HAP-1 (cell line): ENCODE results near the gene GAB3.
"Not testable (repeated sequence)": the region's sequence is repeated elsewhere in the genome, so short reads cannot be mapped to it uniquely, and the experiment has no call there.

ENCODE experiments used
- DNase-seq, 2 experiments: peaks; one replicate each; pipeline ENCODE4 v3.0.0-alpha.2; 2016 to 2020; ENCODE audit warnings: low spot score in 2 of 2
- H3K27me3 ChIP-seq: fragments of 250-450 bp; sonication (Bioruptor Pico); 2 replicates; pipeline ENCODE4 v1.5.1; 2020; ENCODE audit warnings: low read depth, mild to moderate bottlenecking, moderate library complexity
- H3K36me3 ChIP-seq: fragments of 250-450 bp; sonication (Bioruptor Pico); replicated peaks from 2 replicates; pipeline ENCODE4 v1.5.1; 2020; ENCODE audit warnings: mild to moderate bottlenecking
- H3K4me1 ChIP-seq: fragments of 250-450 bp; sonication (Bioruptor Pico); 2 replicates; pipeline ENCODE4 v1.5.1; 2020; ENCODE audit warnings: mild to moderate bottlenecking
- H3K4me3 ChIP-seq: fragments of 250-450 bp; sonication (Bioruptor Pico); 2 replicates; pipeline ENCODE4 v1.5.1; 2020; ENCODE audit warnings: mild to moderate bottlenecking, moderate library complexity
- H3K9me3 ChIP-seq: fragments of 250-450 bp; sonication (Bioruptor Pico); 2 replicates; pipeline ENCODE4 v1.5.1; 2020; ENCODE audit warnings: mild to moderate bottlenecking, moderate library complexity
- in situ Hi-C: fragments of 300-500 bp; cut with MboI; formaldehyde crosslinking; loops from 3 replicates; pipeline ENCODE4 v1.14.3; 2020; ENCODE audit warnings: low sequenced_read_pairs, inconsistent platforms, mixed read lengths

The GAB3 gene

DNA sequence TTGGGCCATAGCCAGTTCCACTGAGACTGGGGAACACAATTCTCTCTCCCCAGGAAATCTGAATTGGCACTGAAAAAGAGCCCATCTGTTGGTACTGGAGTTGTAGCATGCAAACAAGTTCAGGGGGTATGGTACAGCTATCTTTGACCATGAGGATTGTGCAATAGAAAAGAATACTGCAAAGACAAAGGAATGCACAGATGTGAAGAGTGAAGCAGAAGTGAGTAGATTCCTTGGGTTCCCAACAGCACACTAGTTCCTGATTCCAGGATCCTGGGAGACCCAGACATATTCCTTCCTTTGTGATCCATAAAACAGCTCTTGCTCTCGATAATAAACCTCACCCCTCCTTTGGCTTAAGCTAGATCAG is 54.2 kb downstream of the GAB3 start:
- no peak for DNase-seq
- no peaks in the 10 kb centered on the region for H3K9me3 ChIP-seq
- no peak overlapping the region for H3K4me3 ChIP-seq
- H3K27me3 ChIP-seq, result no peaks in the 10 kb centered on the region
- no peaks in the 10 kb centered on the region for H3K4me1 ChIP-seq
- H3K36me3 ChIP-seq, result no peaks in the 10 kb centered on the region
- in situ Hi-C loops, result no loop called here

DNA sequence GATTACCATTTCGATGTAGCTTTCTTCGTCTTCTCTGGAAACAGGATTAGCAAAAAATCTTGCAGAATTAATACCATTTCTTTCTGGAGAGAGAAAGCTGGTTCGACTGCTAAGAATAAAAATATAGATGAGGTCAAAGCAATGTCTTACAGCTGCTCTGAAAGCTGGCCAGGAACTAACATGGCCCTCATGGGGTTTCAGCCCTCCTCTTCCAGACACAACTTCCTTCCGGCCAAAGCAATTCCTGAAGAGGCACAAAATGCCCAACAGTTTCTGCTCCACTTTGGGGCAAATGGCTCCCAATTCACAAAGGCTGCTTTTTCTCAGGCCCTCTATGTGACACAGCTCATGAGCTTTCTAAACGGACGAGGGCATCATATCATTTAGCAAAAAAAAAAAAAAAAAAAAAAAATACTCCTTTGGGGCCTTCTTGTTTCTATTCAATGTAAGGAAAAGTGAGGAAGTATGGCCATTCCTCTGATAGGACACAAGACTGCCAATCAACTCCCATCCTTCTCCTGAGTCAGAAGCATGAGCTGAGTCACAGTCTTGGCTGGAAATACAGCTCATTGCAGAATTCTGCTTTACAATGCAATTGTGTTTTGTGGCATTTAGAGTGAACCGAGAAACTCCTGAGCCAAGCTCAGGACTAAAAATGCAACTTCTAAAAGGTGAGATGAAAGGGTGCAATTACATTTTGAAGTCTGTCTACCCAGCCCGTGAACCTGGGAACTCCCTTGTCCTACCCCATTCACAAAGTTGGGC is 54.8 kb downstream of the GAB3 start:
- no peak for DNase-seq
- in situ Hi-C loops, result no loop called here
- Histone ChIP-seq H3K4me3 (no peak overlapping the region), H3K4me1 (no peaks in the 10 kb centered on the region), H3K9me3 (no peaks in the 10 kb centered on the region), H3K27me3 (no peaks in the 10 kb centered on the region), H3K36me3 (no peaks in the 10 kb centered on the region)

DNA sequence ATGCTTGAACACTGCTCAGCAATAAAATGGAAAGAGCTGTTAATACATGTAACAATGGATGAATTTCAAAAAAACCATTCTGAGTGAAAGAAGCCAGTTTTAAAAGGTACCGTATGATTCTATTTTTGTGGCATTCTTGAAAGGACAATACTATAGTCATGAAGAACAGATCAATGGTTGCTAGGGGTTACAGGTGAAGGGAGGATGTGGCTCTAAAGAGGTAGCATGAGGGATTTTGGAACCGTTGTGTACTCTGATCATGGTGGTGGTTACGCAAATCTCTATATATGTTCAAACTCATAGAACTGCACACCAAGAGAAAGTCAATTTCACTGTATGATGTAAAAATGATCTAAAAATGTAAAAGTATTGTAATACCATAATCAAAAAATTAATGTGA is 57.5 kb downstream of the GAB3 start:
- in situ Hi-C loops, result no loop called here
- H3K4me3 ChIP-seq, result no peak overlapping the region
- no peak for DNase-seq
- H3K36me3 ChIP-seq, result no peaks in the 10 kb centered on the region
- H3K9me3 ChIP-seq, result no peaks in the 10 kb centered on the region
- no peaks in the 10 kb centered on the region for H3K4me1 ChIP-seq
- no peaks in the 10 kb centered on the region for H3K27me3 ChIP-seq

DNA sequence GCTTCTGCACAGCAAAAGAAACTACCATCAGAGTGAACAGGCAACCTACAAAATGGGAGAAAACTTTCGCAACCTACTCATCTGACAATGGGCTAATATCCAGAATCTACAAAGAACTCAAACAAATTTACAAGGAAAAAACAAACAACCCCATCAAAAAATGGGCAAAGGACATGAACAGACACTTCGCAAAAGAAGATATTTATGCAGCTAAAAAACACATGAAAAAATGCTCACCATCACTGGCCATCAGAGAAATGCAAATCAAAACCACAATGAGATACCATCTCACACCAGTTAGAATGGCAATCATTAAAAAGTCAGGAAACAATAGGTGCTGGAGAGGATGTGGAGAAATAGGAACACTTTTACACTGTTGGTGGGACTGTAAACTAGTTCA is 60.4 kb downstream of the GAB3 start:
- DNase-seq, H3K36me3 ChIP-seq, H3K9me3 ChIP-seq, in situ Hi-C loops, H3K27me3 ChIP-seq, H3K4me3 ChIP-seq, H3K4me1 ChIP-seq: not testable (repeated sequence)

DNA sequence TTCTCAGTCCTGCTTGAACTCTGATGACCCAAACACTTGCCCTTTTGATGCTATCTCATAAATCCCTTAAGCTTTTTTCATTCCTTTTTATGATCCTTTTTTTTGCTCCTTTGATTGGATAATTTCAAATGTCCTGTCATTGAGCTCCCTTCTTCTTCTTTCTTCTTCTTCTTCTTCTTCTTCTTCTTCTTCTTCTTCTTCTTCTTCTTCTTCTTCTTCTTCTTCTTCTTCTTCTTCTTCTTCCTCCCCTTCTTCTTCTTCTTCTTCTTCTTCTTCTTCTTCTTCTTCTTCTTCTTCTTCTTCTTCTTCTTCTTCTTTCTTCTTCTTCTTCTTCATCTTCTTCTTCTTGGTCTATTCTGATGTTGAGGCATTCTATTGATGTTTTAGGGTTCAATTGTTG is 78.8 kb downstream of the GAB3 start:
- H3K9me3 ChIP-seq, in situ Hi-C loops, H3K4me3 ChIP-seq, H3K27me3 ChIP-seq, H3K36me3 ChIP-seq, H3K4me1 ChIP-seq, DNase-seq: not testable (repeated sequence)

DNA sequence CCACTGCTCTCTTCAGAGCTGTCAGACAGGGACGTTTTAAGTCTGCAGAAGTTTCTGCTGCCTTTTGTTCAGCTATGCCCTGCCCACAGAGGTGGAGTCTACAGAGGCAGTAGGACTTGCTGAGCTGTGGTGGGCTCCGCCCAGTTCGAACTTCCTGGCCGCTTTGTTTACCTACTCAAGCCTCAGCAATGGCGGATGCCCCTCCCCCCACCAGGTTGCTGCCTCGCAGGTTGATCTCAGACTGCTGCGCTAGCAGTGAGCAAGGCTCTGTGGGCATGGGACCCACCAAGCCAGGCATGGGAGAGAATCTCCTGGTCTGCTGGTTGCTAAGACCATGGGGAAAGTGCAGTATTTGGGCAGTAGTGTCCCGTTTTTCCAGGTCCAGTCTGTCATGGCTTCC is 80.0 kb downstream of the GAB3 start:
- H3K4me3 ChIP-seq, H3K36me3 ChIP-seq, DNase-seq, H3K4me1 ChIP-seq, H3K27me3 ChIP-seq, in situ Hi-C loops, H3K9me3 ChIP-seq: not testable (repeated sequence)

DNA sequence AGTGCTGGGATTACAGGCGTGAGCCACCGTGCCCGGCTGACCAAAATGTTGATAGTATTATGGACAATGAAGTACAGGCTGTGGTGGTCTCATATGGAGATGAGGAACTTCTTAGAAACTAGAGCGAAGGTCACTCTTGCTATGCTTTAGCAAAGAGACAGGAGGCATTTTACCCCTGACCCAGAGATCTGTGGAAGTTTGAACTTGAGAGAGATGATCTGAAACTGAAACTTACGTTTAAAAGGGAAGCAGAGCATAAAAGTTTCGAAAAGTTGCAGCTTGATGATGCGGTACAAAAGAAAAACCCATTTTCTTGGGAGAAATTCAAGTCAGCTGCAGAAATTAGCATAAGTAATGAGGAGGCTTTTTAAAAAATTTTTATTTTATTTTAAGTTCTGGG is 89.0 kb downstream of the GAB3 start:
- Histone ChIP-seq H3K36me3 (no peaks in the 10 kb centered on the region), H3K27me3 (peaks cover 5% of the 10 kb centered on the region; the same call in 1 of the 2 replicates), H3K9me3 (no peaks in the 10 kb centered on the region), H3K4me3 (no peak overlapping the region), H3K4me1 (no peaks in the 10 kb centered on the region)
- in situ Hi-C loops, result no loop called here
- DNase-seq, result no peak

DNA sequence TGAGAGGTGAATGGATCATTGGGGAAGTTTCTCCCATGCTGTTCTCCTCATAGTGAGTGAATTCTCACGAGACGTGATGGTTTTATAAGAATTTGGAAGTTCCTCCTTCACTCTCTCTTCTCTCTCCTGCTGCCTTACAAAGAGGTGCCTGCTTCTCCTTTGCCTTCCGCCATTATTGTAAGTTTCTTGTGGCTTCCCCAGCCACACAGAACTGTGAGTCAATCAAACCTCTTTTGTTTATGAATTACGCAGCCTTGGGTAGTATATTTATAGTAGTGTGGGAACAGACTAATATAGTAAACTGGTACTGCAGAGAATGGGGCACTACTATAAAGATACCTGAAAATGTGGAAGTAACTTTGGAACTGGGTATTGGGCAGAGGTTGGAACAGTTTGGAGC is 89.7 kb downstream of the GAB3 start:
- Histone ChIP-seq H3K27me3 (peaks cover 5% of the 10 kb centered on the region; the same call in 1 of the 2 replicates), H3K36me3 (no peaks in the 10 kb centered on the region), H3K4me3 (no peak overlapping the region), H3K4me1 (no peaks in the 10 kb centered on the region), H3K9me3 (no peaks in the 10 kb centered on the region)
- DNase-seq, result no peak
- in situ Hi-C loops, result no loop called here

DNA sequence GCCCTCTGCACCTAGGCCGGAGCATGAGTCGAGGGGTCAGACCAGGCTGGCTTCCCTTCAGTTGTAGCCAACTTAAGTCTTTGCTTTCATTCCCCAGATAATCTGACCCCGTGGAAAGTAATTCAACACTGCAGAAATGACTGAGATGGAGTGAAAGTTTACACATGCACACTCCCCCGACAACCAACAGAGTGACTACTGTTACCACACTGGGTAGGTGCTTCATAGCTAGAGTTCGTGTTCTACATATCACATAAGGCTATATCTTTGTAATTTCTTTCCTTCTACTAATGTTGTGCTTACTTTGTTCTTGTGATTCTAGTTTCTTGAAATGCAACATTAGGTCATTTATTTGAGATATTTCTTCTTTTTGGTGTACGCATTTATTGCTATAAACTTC is 90.3 kb downstream of the GAB3 start:
- in situ Hi-C loops, result no loop called here

DNA sequence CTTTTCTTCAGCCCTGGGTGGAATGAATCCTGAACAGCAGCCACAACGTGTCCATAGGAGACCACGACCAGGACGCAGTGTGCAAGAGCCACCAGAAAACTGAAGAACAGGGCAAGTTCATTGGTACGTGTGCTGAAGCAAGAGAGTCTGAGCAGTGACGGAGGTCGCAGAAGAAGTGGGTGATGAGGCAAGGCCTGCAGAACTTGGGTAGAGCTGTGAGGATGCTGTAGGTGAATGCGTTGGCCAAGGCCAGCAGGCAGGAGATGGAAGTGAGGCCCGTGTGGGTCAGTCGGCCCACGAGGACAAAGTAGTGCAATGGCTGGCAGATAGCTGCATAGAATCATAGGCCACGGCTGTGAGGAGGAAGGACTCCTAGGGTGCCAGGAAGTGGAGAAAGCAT is 91.9 kb downstream of the GAB3 start:
- no peaks in the 10 kb centered on the region for H3K9me3 ChIP-seq

More for the DNA sequence above, 90.3 kb downstream of the GAB3 start:
- no peak for DNase-seq
- H3K27me3 ChIP-seq, result peaks cover 5% of the 10 kb centered on the region; the same call in 1 of the 2 replicates
- H3K9me3 ChIP-seq, result no peaks in the 10 kb centered on the region
- H3K4me1 ChIP-seq, result no peaks in the 10 kb centered on the region
- no peak overlapping the region for H3K4me3 ChIP-seq
- no peaks in the 10 kb centered on the region for H3K36me3 ChIP-seq

DNA sequence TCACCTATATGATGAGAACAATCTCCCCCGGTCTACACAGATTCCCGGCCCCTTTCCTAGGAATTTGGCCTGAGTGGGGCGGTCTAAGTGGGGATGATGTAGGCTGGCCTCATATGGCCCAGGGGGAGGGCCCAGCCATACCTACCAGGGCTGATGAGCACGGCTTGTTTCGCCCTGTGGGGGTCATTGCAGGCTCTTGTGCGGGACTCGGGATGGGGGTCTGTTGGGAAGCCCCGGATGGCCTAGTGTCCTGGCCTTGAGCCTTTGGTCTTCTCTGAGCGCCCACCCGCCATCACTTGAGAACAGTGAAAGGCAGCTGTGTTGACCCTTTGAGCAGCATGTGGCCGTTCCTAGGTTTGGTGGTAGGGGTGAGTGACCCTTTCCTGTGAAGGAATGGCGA is 92.7 kb downstream of the GAB3 start:
- in situ Hi-C loops, result no loop called here

More for the DNA sequence above, 91.9 kb downstream of the GAB3 start:
- DNase-seq, result no peak
- H3K4me1 ChIP-seq, result no peaks in the 10 kb centered on the region
- H3K4me3 ChIP-seq, result no peak overlapping the region
- peaks cover 5% of the 10 kb centered on the region; the same call in 1 of the 2 replicates for H3K27me3 ChIP-seq
- in situ Hi-C loops, result no loop called here
- H3K36me3 ChIP-seq, result no peaks in the 10 kb centered on the region

DNA sequence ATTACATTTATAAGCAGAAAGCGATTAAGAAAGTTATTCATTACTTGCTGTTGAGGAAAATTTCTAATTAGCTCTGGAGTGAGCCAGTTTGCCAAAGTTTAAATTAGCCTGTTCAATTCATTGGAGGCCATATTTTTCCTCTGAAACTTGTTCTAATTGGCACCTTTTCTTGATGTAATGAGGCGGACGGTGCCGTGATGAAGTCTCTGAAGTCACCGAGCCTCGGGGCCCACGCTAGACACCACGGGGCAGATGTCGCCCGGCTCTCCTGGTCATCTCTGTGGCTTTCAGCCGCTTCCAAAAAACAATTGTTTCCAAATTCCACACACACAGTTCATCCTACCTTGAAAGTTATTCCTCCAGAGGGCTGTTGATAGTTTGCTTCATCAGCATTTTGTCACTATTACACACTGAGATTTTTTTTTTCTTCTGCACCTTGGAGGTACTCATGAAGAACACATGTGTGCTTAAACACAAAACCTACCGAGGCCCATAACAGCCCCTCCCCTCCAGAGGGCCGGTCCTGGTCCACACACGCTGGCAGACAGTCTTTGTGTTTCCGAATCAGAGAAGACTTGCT is 93.6 kb downstream of the GAB3 start:
- Histone ChIP-seq H3K4me1 (no peaks in the 10 kb centered on the region), H3K36me3 (no peaks in the 10 kb centered on the region), H3K9me3 (no peaks in the 10 kb centered on the region), H3K27me3 (no peaks in the 10 kb centered on the region), H3K4me3 (no peak overlapping the region)
- in situ Hi-C loops, result no loop called here
- DNase-seq, result no peak

More for the DNA sequence above, 92.7 kb downstream of the GAB3 start:
- no peaks in the 10 kb centered on the region for H3K27me3 ChIP-seq
- no peak for DNase-seq
- H3K9me3 ChIP-seq, result no peaks in the 10 kb centered on the region
- H3K4me1 ChIP-seq, result no peaks in the 10 kb centered on the region
- no peak overlapping the region for H3K4me3 ChIP-seq
- H3K36me3 ChIP-seq, result no peaks in the 10 kb centered on the region

DNA sequence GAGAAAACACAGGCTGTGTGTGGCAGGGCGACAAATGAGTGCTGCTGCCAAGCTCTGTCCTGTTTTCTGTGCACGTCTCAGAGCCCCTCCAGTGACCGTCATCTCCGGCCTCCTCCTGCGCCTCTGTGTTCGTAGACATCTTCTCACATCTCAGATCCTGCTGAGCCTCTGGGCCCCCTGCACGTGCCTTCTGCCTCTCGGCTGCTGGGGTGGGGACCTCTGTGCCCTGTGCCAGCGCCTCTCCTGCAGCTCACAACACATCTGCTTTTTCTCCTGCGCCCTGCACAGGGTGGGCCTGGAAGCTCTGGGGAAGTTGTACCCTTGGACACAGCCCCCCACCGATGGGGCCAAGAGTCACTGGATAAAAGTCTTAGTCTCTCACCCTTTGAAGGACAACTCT is 95.1 kb downstream of the GAB3 start:
- Histone ChIP-seq H3K27me3 (no peaks in the 10 kb centered on the region), H3K4me1 (no peaks in the 10 kb centered on the region), H3K9me3 (no peaks in the 10 kb centered on the region), H3K4me3 (no peak overlapping the region), H3K36me3 (no peaks in the 10 kb centered on the region)
- in situ Hi-C loops, result no loop called here
- no peak for DNase-seq

DNA sequence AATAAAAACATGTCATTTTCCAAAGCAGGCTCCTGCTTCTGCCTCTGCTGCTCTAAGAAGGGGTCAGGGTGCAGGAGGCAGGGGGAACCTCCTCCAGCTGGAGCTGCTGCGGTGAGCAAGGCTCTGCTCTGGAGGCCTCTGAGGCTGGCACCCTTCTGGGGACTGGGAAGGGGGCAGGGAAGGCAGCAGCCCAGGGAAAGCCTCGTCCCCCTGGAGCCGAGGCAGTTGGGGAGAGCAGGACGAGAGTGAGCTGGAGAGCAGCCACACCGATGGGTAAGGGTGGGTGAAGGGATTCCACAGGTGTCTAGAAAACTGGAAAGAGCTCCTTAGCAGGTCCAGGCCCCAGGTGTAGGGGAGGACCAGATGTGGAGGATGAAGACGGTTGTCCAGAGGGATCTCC is 95.5 kb downstream of the GAB3 start:
- H3K36me3 ChIP-seq, result no peaks in the 10 kb centered on the region
- H3K4me3 ChIP-seq, result no peak overlapping the region
- no peaks in the 10 kb centered on the region for H3K27me3 ChIP-seq
- H3K9me3 ChIP-seq, result no peaks in the 10 kb centered on the region
- H3K4me1 ChIP-seq, result no peaks in the 10 kb centered on the region
- no peak for DNase-seq
- in situ Hi-C loops, result no loop called here

DNA sequence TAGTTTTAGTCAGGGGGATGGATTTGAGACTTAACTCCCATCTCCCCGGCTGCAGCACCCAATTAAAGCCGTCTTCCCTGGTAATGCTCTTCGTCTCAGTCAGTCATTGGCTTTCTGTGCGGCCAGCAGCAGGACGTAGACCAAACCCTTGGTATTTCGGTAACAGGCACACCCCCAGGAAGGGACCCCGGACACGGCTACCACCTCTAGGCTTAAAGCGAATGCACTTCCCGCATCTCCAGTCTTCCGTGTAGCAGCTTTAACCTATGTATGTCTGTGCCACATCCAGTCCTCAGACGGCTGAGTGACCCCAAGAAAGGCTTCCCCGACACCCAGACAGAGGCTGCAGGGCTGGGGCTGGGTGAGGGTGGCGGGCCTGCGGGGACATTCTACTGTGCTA is 96.0 kb downstream of the GAB3 start:
- no peaks in the 10 kb centered on the region for H3K27me3 ChIP-seq
- H3K4me1 ChIP-seq, result no peaks in the 10 kb centered on the region
- H3K4me3 ChIP-seq, result no peak overlapping the region
- DNase-seq, result no peak
- H3K9me3 ChIP-seq, result no peaks in the 10 kb centered on the region
- in situ Hi-C loops, result no loop called here
- H3K36me3 ChIP-seq, result no peaks in the 10 kb centered on the region
